Measurements from ENCODE around the gene SERGEF.

Gene SERGEF

GRCh38 chr11:17747131-17747955 is 265.5 kb downstream of the SERGEF start:
- peak in 3 of 10 donors; percentile 48 to 72 (median 63) for DNase-seq
- intact Hi-C loops (cut with DNase I): no loop called here

GRCh38 chr11:17746096-17746495 is 266.8 kb downstream of the SERGEF start:
- peak in 3 of 10 donors; percentile 33 to 57 (median 48) for DNase-seq
- intact Hi-C loops (cut with DNase I): no loop called here

DNA sequence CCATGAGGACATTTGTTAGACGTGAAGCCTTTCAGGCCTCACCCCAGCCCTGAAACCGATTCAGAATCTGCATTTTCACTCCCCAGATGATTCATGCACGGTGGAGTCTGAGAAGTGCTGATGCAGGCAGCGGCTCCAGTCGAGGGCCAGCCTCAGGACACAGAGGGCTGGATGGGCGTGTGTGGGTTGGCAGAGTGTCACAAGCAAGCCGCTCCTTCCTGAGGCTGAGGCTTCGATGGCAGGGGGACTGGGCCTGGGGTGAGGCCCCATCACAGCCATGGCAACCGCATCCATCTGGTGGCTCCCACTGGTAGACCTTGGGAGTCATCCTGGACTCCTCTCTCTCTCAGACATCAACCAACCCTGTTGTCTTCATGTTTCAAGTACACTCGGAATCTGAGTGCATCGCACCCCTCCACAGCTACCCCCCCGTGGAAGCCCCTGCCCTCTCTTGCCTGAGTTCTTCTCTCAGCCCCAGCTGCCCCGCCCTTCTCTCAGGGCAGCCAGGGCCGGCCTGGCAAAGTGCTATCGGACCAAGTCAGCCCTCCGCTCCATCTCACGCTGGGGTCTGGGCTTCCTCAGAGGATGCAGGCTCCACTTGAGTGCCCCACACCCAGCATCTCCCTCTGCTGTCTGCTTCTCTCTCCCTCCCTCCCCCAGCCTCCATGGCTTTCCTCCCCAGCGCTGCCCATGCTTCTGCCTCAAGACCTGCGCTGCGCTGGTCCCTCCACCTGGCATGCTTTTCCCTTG is 267.6 kb downstream of the SERGEF start:
- DNase-seq: peak in 3 of 10 donors; percentile 57 to 75 (median 71)
- intact Hi-C loops (cut with DNase I): no loop called here

GRCh38 chr11:17744151-17744940 is 268.5 kb downstream of the SERGEF start:
- intact Hi-C loops (cut with DNase I): loop anchor here (5.0 kb wide), 1 partner anchor 103 kb away; no protein-coding TSS in a partner anchor
- DNase-seq: peak in 3 of 10 donors; percentile 61 to 77 (median 61)

DNA sequence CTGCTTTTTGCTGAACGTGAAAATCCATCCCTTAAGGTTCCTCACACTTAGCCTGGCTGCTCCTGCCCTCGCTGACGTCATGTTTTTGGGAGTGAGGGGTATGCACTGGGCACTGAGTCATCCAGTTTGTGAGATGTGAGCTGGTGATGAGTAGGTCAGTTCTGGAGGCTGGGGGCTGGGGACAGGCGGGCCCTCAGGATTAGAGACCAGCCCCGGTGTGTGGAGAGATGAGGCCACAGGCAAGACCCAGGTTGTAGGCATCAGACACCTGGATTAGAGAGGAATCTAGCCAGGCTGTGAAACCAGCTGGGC is 269.1 kb downstream of the SERGEF start:
- intact Hi-C loops (cut with DNase I): loop anchor here (5.0 kb wide), 1 partner anchor 104 kb away; no protein-coding TSS in a partner anchor
- DNase-seq: peak in 2 of 10 donors; percentile 41 to 77

GRCh38 chr11:17743026-17743807 is 269.6 kb downstream of the SERGEF start:
- peak in 3 of 10 donors; percentile 27 to 72 (median 53) for DNase-seq
- intact Hi-C loops (cut with DNase I): loop anchor here (5.0 kb wide), 1 partner anchor 104 kb away; no protein-coding TSS in a partner anchor

GRCh38 chr11:17742019-17742418 is 270.8 kb downstream of the SERGEF start:
- DNase-seq: peak in 3 of 10 donors; percentile 31 to 62 (median 47)
- intact Hi-C loops (cut with DNase I): loop anchor here (5.0 kb wide), 1 partner anchor 105 kb away; no protein-coding TSS in a partner anchor

DNA sequence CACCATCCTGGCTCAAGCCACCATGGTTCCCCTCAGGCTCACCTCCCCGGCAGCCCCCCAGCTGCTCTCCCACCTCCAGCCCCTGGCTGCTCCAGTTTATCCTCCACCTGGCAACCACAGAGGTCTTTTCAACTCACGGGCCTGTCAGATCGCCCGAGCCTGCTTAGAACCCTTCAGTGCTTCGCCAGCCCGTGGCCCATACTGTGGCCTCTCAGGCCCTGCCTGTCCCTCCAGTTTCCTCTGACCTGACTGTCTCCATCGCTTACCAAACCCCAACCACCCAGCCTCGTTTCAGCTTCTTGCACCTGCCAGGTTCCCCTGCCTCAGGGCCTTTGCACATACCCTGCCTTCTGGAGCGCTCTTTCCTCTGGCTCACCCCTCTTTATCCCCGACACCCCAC is 271.4 kb downstream of the SERGEF start:
- peak in 3 of 10 donors; percentile 1 to 77 (median 59) for DNase-seq

DNA sequence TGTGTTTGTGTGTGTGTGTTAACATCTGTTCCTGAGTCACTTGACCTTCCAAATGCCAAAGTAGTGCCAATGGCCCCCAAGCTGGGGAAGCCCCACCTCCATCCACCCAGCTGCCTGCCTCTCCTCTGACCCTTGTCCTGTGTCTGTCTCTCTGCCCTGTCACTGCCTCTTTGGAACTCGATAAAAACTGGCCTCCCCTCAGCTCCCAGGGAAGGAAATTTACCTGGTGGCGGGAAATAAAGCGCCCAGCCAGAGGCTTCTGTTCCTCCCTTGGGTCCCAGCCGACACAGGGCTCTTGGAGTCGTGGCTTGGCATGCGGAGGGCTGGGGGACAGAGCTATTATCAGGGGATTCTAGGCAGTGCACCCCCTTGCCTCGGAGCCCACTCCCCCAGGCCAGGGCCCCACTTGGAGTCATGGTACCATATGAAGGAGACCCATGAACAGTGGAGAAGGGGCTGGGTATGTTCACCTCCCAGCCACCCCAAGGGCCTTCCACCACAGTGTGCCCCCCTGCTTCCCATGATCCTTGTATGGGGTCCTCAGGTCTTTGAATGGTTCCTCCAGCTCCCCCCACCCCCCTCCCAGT is 272.1 kb downstream of the SERGEF start:
- peak in 2 of 10 donors; percentile 50 to 53 for DNase-seq
- intact Hi-C loops (cut with DNase I): loop anchor here (5.0 kb wide), 1 partner anchor 107 kb away; no protein-coding TSS in a partner anchor

More for the DNA sequence above, 271.4 kb downstream of the SERGEF start:
- intact Hi-C loops (cut with DNase I): loop anchor here (5.0 kb wide), 1 partner anchor 106 kb away; no protein-coding TSS in a partner anchor

DNA sequence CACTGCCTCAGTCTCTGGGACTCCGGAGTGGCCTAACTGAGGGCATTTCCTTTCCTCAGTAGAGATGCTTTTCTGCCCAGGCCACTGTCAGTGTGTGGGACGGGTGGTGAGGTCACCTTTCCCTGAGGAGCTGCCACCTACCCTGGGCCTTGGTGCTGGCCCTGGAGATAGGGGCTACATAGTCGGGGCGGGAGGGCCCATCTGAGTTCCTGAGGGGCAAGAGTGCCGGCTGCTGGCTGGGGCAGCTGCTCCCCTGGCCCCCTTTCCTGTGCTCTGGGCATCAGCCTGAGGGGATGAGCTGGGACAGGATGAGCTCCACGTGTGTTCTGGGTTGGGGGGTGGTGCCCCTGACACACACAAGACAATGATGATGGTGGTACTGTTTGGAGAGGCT is 272.9 kb downstream of the SERGEF start:
- DNase-seq: peak in 3 of 10 donors; percentile 13 to 66 (median 55)
- intact Hi-C loops (cut with DNase I): loop anchor here (5.0 kb wide), 1 partner anchor 107 kb away; no protein-coding TSS in a partner anchor

DNA sequence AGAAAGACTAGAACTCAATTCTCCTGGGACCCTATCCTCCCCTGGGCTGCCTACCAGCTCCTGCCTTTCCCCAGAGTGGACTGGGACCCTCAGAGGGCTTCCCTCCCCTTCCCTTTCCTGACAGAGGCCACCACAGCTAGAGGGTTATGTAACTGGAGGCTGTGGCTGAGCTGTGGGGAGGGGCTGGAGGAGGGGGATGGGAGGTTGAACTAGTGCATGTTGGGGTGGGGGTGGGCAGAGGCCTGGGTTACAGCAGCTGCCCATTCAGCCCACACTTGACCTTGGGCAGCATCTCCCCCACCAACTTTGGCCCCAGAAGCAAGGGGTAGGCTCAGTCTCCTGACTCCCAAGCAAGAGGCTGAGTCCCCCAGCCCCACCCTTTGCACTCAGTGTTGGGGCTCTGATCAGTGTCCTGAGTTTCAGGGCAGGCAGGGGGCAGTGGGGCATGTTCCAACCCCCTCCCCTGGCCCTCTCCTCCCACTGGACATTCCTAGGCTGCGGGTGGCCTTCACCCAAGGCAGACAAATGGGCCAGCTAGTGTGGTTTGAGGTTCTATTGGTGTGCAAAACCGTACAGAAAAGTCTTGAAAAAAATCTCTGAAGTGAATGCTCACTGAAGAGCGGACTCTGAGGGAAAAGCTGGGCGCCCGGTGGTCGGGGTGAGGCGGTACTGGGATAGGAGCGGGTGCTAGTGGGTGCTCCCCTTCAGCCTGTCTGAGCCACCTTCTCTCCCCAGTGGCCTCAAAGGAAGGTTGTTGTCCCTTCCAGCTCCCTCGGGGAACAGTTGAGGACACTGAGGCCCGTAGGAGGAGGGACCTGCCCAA is 274.5 kb downstream of the SERGEF start:
- intact Hi-C loops (cut with DNase I): no loop called here
- peak in 3 of 10 donors; percentile 13 to 73 (median 66) for DNase-seq

All from posterior cingulate gyrus (tissue), 11 donors.